SJSA1 (cell line): Measurements from ENCODE around the gene ASIC2. TPM values are rescaled to one million over a fixed set of nuclear protein-coding genes. Genes with fewer than 3 reads are reported as not detected.
A peak's percentile ranks its signal among the peaks of the same experiment; 100 is the strongest.

Experiments
- DNase-seq, 2 experiments: peaks; one replicate each; pipeline ENCODE4 v3.0.0-alpha.2; 2015 to 2020; ENCODE audit warnings: low spot score in 2 of 2, low read depth in 1 of 2
- H3K27ac ChIP-seq: fragments of 250-450 bp; sonication (Bioruptor Pico); 2 replicates; pipeline ENCODE4 v1.5.1; 2020; ENCODE audit warnings: mild to moderate bottlenecking, moderate library complexity
- H3K27me3 ChIP-seq: fragments of 250-450 bp; sonication (Bioruptor Pico); replicated peaks from 2 replicates; pipeline ENCODE4 v1.5.1; 2020; ENCODE audit warnings: mild to moderate bottlenecking, moderate library complexity
- H3K36me3 ChIP-seq: fragments of 250-450 bp; sonication (Bioruptor Pico); 2 replicates; pipeline ENCODE4 v1.5.1; 2020; ENCODE audit warnings: mild to moderate bottlenecking
- H3K4me1 ChIP-seq: fragments of 250-450 bp; sonication (Bioruptor Pico); replicated peaks from 2 replicates; pipeline ENCODE4 v1.6.1; 2021; ENCODE audit warnings: mild to moderate bottlenecking
- H3K4me3 ChIP-seq: fragments of 250-450 bp; sonication (Bioruptor Pico); 2 replicates; pipeline ENCODE4 v1.5.1; 2020; ENCODE audit warnings: mild to moderate bottlenecking
- H3K9me3 ChIP-seq: fragments of 250-450 bp; sonication (Bioruptor Pico); replicated peaks from 2 replicates; pipeline ENCODE4 v1.5.1; 2020; ENCODE audit warnings: mild to moderate bottlenecking
- total RNA-seq: library from RNA; depleted of rRNA; stranded (reverse); fragments of >200 nt; shearing (Covaris generic); gene quantifications from 2 replicates; pipeline ENCODE4 v1.2.3, GENCODE V29; 2014

ASIC2 gene
- total RNA-seq, 1 experiment from 2014 or later, result not detected

DNA sequence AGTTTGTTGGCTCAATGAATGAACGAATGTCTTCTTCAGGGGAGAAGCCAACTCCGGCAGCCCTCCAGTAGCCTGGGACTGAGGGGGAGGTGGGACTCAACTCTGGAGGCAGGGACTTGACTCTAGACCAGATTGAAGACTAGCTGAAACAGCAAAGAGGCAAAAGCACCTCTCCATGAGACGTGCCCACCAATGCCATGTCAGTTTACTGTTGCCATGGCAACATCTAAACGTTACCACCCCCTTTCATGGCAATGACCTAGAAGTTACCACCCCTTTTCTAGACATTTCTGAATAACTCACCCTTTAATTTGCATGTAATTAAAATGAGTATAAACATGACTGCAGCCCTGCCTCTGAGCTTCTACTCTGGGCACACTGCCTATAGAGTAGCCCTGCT lies 91.8 kb downstream of the ASIC2 start:
- Histone ChIP-seq H3K36me3 (no peaks in the 10 kb centered on the region), H3K27ac (no peak overlapping the region), H3K27me3 (no peaks in the 10 kb centered on the region), H3K9me3 (no peaks in the 10 kb centered on the region), H3K4me3 (no peak overlapping the region), H3K4me1 (no peaks in the 10 kb centered on the region)
- DNase-seq, result no peak

DNA sequence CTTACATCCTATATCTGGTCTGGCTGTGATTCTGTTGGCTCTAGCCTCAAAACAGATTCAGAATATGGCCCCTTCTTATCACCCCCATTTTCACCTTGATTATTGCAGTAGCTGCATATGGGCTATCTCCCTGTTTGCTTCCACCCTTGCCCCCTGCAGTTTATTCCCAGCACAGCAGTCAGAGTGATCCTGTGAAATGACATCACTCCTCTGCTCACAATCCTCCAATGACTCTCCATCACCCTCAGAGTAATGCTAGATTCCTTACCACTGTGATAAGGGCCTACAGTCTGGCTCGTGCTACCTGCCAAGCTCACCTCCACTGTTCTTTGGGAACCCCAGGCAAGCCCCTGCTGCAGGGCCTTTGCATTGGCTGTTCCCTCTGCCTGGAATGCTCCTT lies 92.5 kb downstream of the ASIC2 start:
- H3K9me3 ChIP-seq, result no peaks in the 10 kb centered on the region
- H3K27ac ChIP-seq, result no peak overlapping the region
- no peaks in the 10 kb centered on the region for H3K27me3 ChIP-seq
- no peak overlapping the region for H3K4me3 ChIP-seq
- no peaks in the 10 kb centered on the region for H3K36me3 ChIP-seq
- DNase-seq, result no peak
- no peaks in the 10 kb centered on the region for H3K4me1 ChIP-seq

DNA sequence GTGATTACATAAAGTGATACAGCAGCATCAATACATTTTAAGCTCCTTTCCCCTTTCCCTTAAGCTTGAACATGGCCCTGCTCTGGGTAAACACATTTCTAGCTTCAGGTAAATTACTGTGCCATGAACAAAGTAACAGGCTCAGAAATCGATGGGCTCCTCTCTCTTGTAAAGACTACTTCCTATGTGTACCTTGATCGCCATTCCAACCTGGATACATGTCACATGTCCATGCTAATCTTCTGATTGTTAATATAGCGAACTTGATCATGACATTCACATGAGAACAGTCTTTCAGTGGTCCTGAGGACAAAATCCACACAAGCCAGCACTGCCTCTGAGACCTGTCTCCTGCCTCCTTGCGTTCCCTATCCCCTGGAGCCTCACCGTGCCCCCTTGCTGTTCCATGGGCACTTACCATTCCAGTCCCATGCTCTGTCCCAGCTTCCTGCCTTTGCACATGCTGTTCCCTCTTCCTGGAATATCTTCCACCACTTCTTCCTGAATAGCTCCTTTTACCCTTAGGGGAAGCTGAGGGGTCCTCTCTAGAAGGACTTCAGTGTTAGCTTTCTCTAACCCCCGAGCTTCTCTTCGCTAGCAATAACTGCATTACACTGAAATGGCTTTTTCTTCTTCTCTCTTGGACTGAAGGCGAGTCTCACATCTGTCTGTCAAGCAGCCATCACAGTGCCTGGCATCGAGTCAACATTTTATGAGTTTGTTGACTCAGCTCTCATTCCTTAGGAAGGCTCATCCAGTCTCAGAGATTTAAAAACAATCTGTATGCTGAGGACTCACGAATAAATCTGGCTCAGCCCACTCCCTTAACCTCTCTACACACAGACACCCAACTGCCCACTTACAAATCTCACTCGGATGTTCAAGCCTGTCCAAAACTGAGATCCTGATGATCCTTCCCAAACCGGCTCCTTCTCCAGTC lies 93.3 kb downstream of the ASIC2 start:
- Histone ChIP-seq H3K36me3 (no peaks in the 10 kb centered on the region), H3K9me3 (no peaks in the 10 kb centered on the region), H3K27me3 (no peaks in the 10 kb centered on the region), H3K4me1 (no peaks in the 10 kb centered on the region), H3K4me3 (no peak overlapping the region), H3K27ac (no peak overlapping the region)
- DNase-seq, result no peak

DNA sequence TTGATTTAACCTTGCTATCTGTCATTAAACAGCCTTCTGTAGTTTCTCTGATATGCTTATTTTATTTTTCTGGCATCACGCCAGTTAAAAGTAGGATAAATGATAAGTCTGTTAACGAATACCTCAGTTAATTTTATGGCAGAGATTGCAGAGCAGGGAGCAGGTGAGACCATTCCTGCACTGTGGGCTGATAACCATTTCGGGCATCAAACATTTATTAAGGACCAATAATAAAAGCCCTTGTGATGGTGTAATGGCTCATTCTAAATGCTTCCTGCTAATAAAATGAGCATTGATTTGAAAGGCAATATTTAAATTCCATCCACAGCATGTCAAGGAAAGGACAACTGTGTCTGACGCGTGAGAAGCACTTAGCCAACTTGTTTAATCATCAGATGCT lies 94.1 kb downstream of the ASIC2 start:
- Histone ChIP-seq H3K27ac (no peak overlapping the region), H3K36me3 (no peaks in the 10 kb centered on the region), H3K4me3 (no peak overlapping the region), H3K4me1 (no peaks in the 10 kb centered on the region), H3K9me3 (no peaks in the 10 kb centered on the region), H3K27me3 (no peaks in the 10 kb centered on the region)
- no peak for DNase-seq

DNA sequence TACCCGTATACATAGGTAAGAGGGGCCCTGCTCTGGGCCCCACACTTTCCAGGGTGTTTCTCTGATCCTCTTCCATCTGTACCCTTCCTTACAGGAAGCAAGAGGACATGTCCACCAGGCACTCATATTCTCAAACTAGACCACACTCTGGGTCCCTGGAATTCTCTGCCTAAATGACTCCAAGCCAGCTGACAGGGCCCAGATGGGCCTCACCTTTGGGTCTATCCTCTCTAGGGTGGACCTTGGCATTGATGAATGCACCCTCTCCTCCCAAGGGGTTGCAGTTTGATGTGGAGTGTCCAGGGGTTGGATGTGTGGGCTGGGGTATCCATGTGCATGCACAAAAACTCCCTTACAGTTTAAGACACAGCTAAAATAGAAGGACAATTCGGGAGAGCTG lies 95.8 kb downstream of the ASIC2 start:
- Histone ChIP-seq H3K27ac (no peak overlapping the region), H3K36me3 (no peaks in the 10 kb centered on the region), H3K9me3 (no peaks in the 10 kb centered on the region), H3K27me3 (no peaks in the 10 kb centered on the region), H3K4me3 (no peak overlapping the region), H3K4me1 (no peaks in the 10 kb centered on the region)
- DNase-seq, result peak in 1 of 2 experiments; percentile 13

DNA sequence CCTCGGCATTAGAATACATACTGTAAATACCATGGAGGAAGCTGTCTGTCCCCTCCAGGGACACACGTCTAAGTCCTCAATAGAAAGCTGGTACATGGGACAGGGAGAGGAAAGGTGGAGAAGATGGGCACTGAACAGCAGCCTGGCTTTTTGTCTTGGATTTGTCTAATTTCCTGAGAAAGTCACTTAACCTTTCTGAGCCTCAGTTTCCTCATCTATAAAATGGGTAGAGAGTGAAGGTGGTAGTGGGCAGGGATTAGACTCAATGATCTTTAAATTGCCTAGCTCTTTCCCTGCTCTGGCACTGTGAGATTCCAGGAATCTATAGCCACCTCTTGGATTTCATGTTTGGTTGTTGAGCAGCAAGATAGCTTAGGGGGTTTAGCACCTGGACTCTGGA lies 96.2 kb downstream of the ASIC2 start:
- H3K9me3 ChIP-seq, result no peaks in the 10 kb centered on the region
- DNase-seq, result no peak
- no peaks in the 10 kb centered on the region for H3K36me3 ChIP-seq
- H3K4me3 ChIP-seq, result no peak overlapping the region
- no peak overlapping the region for H3K27ac ChIP-seq
- no peaks in the 10 kb centered on the region for H3K4me1 ChIP-seq
- H3K27me3 ChIP-seq, result peaks cover 2% of the 10 kb centered on the region; the same call in 1 of the 2 replicates

DNA sequence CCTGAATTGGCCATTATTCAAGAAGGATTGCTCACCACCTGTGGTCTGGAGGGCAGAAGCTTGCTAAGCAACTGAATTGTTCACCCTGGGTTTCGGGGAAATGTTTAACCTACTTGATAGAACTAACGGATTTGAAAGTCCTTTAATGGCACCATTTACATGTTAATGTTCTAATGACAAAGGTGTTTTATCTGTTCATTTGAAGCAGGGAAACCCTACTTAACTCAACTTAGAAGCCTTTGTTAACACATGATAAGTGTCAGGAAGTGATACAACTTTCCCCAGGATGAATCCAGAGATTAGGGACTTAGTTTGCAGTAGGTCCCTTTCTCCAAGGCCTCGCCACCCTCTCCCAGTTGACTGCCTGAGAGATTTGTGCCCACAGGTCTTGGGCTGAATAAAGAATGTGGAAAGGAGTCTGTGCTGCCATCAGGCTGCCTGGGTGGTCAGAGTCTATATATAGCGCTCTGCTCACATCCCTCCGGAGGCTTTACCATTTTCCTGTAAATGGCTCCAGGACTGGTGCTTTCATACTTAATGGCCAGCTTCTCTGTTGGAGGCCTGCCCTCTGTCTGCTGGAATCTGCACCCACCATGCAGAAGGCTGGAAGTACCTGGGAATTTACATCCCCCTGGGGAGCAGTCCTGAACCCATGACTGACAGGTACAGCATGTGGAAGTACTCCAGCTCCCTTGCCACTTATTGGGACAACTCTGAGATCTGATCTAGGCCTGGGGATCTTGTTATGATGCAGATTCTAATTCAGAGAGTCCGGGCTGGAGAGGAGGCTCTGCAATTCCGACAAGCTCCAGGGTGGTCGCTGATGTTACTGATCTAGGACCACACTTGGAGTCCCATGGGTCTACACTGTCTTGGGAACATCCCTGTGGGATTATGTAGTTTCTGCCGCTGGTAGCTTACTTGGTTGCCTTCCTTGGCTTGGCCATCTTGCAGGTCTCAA lies 99.9 kb downstream of the ASIC2 start:
- DNase-seq, result no peak
- no peak overlapping the region for H3K4me3 ChIP-seq
- no peaks in the 10 kb centered on the region for H3K9me3 ChIP-seq
- no peak overlapping the region for H3K27ac ChIP-seq
- peaks cover 13% of the 10 kb centered on the region for H3K27me3 ChIP-seq
- no peaks in the 10 kb centered on the region for H3K36me3 ChIP-seq
- no peaks in the 10 kb centered on the region for H3K4me1 ChIP-seq

DNA sequence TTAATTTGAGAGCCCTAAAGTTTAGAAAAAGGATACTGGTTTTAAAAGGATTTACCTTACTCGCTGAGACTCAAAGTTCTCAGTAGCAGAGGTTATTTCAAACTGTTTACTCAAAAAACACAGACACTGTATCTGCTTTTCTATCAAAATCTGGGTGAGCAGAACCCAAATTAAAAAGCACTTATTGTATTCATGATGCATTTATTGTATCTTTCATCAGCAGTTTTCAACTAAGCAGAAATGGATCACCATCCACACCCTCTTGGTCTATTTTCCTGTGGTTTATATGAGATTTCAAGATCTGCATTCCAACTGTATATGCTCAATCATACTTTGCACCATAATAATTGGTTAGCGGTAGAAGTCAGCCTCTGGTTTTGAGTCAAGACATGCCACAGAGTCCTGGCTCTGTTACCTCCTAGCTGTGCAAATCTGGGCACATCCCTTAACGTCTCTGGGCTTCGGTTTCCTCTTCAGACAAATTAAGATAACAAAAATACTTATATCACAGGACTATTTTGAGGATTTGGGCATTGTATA lies 109.5 kb downstream of the ASIC2 start:
- Histone ChIP-seq H3K27ac (no peak overlapping the region), H3K36me3 (no peaks in the 10 kb centered on the region)

DNA sequence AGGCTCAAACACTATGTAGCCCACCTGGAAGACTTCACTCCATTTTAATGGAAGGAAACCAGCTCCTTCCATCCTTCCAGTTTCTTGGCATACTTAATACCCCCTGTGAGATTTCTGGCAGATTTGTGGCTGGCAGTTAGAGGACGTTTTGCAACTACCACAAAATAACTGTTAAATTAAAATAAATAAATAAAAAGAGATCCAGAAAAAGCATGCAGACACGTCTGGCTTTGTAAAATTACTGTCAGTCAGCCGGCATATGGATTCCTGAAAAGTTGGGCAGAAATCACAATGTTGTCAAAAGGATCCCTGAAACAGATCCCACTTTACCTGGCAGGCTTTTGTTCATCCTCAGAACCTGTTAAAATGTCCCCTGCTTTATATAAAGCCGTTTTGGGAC lies 113.9 kb downstream of the ASIC2 start:
- H3K4me1 ChIP-seq, result no peaks in the 10 kb centered on the region
- H3K27me3 ChIP-seq, result peaks cover 8% of the 10 kb centered on the region; the same call in 1 of the 2 replicates
- no peaks in the 10 kb centered on the region for H3K9me3 ChIP-seq
- no peaks in the 10 kb centered on the region for H3K36me3 ChIP-seq
- no peak for DNase-seq
- H3K4me3 ChIP-seq, result no peak overlapping the region
- no peak overlapping the region for H3K27ac ChIP-seq

More for the DNA sequence above, 109.5 kb downstream of the ASIC2 start:
- no peak for DNase-seq
- Histone ChIP-seq H3K27me3 (peaks cover 20% of the 10 kb centered on the region), H3K9me3 (no peaks in the 10 kb centered on the region), H3K4me1 (no peaks in the 10 kb centered on the region), H3K4me3 (no peak overlapping the region)

DNA sequence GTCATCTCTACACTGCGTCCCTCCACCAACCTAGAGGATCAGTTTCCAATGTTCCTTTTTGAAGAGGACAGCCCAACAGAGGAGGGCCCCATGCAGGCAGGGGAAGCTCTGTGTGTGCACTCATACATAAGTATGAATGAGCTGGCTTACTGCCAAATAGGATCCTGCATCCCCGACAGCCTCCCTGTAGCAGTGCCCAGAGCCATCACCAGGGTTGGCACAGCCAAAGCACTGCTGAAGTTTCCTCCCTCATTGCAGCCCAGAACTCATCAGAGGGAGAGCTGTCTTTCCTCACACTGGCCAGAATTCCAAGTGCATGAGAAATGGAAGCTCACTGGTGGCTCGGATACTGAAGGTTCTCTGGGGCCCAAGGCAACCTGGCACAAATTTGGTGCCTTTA lies 114.4 kb downstream of the ASIC2 start:
- H3K4me1 ChIP-seq, result no peaks in the 10 kb centered on the region
- DNase-seq, result no peak
- H3K36me3 ChIP-seq, result no peaks in the 10 kb centered on the region
- no peak overlapping the region for H3K4me3 ChIP-seq
- no peaks in the 10 kb centered on the region for H3K9me3 ChIP-seq
- H3K27me3 ChIP-seq, result peaks cover 5% of the 10 kb centered on the region; the same call in 1 of the 2 replicates
- H3K27ac ChIP-seq, result no peak overlapping the region

DNA sequence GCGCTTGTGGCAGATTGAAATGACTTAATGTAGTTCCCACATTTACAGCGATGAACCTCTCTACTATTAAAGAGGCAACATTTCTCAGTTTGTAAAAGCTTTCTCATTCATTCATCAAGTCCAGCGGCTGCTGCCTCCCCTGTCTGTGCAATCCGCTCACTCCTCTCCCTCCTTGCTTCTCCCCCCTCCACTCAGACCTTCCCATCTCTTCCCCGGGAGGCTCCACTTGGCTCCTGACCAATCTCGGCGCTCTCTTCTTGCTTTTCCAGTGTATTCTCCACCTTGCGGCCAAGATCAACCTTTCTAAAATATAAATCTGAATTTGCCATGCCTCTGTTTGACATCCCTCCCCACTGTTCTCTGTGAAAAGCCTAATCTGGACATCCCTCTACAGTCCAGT lies 117.5 kb downstream of the ASIC2 start:
- H3K4me1 ChIP-seq, result no peaks in the 10 kb centered on the region
- H3K9me3 ChIP-seq, result no peaks in the 10 kb centered on the region
- H3K27me3 ChIP-seq, result no peaks in the 10 kb centered on the region
- DNase-seq, result no peak
- no peak overlapping the region for H3K4me3 ChIP-seq
- H3K27ac ChIP-seq, result no peak overlapping the region
- H3K36me3 ChIP-seq, result no peaks in the 10 kb centered on the region

DNA sequence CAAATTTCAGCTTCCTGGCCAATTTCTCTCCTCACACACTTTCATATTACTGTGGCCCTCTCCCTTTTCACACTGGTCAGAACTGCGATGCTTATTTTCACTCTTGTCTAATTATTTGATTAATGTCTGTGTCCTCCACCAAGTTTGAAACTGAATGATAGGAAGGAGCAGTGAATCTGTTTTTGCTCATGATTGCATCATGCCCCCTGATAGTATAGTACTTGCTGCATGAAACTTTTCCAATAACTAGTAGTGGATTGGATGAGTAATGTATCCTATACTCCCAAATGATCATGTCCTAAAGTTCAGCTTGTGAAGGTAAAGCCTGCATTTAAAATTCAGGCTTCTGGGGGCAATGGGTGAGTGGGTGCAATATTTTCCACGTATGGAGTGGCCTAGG lies 121.2 kb downstream of the ASIC2 start:
- H3K36me3 ChIP-seq, result no peaks in the 10 kb centered on the region
- H3K9me3 ChIP-seq, result no peaks in the 10 kb centered on the region
- H3K27ac ChIP-seq, result no peak overlapping the region
- H3K4me1 ChIP-seq, result no peaks in the 10 kb centered on the region
- DNase-seq, result no peak
- H3K4me3 ChIP-seq, result no peak overlapping the region
- no peaks in the 10 kb centered on the region for H3K27me3 ChIP-seq

DNA sequence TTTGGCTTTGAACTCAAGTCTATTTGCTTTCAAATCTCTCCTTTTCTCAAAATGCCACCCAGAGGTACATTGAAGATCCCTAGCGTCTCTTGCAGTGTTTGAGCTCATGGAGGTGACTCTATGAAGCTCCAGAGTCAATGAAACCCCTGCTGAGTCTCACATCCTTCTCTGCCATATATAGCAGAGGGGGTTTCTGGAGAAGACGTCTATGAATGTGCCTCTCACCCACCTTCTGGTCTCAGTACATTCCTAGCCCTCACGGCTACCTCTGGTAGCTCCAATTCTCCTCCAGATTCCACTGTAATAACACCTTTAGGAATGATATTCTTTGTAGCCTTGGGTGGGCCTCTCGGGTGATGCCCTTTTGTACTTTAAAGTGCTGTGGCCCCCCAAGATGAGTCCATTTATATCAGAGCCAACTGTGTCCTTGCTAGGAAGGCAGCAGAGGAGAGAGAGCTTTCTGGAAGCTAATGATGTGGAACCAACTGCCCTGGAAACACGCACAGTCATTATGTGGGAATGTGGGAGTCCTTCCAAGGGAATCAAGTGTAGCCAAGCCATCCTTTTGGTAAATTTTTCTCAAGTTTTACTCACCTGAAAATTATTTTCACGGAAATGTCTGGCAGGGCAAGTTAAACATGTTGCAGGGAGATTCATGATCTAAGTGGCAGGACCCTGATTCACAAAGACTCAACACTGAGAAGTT lies 123.4 kb downstream of the ASIC2 start:
- Histone ChIP-seq H3K36me3 (no peaks in the 10 kb centered on the region), H3K27ac (no peak overlapping the region)

More for the DNA sequence above, 123.4 kb downstream of the ASIC2 start:
- H3K9me3 ChIP-seq, result no peaks in the 10 kb centered on the region
- H3K4me1 ChIP-seq, result no peaks in the 10 kb centered on the region
- no peak overlapping the region for H3K4me3 ChIP-seq
- no peak for DNase-seq
- no peaks in the 10 kb centered on the region for H3K27me3 ChIP-seq
